A549 (cell line): ENCODE results near the gene C19orf81. TPM values are rescaled to one million over a fixed set of nuclear protein-coding genes. Genes with fewer than 3 reads are reported as not detected.

ENCODE experiments used
- ATAC-seq, 2 experiments: fragments of 200-7000 bp in 1 of 2; fragments of >200 bp in 1 of 2; cut with Nextera tagmentation in 1 of 2; cut with Tn5 transposase in 1 of 2; 3 replicates each; pipeline versions ENCODE4 v1.8.0 to v1.9.1; 2018 to 2020; ENCODE audit warnings: mild to moderate bottlenecking in 1 of 2, moderate library complexity in 1 of 2
- CTCF ChIA-PET: fragments of 300-600 bp; sonication (Branson Sonifier 250); formaldehyde crosslinking; extraction: SDS; loops from one replicate; lab custom pipeline; 2021; ENCODE audit warnings: antibody characterized with exemption, inconsistent platforms; lab: Yijun Ruan, JAX
- POLR2A ChIA-PET: fragments of 350-600 bp; formaldehyde crosslinking; extraction: SDS; loops from one replicate; lab custom pipeline; 2021; ENCODE audit warnings: antibody characterized with exemption, inconsistent platforms; lab: Yijun Ruan, JAX
- DNase-seq, 2 experiments: peaks; one replicate each; pipeline versions ENCODE4 v3.0.0 to v3.0.0-alpha.2; 2011 to 2016; ENCODE audit warnings: low read depth in 1 of 2, low spot score in 1 of 2
- FAIRE-seq: peaks from 2 replicates; lab custom pipeline; 2011; peaks lifted over from hg19 to GRCh38; lab: Jason Lieb, UNC
- H3K27ac ChIP-seq, 2 experiments: fragments of >200 bp; sonication (Bioruptor Twin); formaldehyde crosslinking; 3 replicates each; pipeline ENCODE4 v1.5.1; 2016 to 2017
- H3K4me1 ChIP-seq: fragments of >200 bp; sonication (Bioruptor Twin); formaldehyde crosslinking; 3 replicates; pipeline ENCODE4 v1.6.1; 2016
- H3K4me2 ChIP-seq: fragments of >200 bp; sonication (Bioruptor Twin); formaldehyde crosslinking; 3 replicates; pipeline ENCODE4 v1.6.1; 2016
- H3K4me3 ChIP-seq: fragments of >200 bp; sonication (Bioruptor Twin); formaldehyde crosslinking; 3 replicates; pipeline ENCODE4 v1.5.1; 2016
- H3K9me3 ChIP-seq: fragments of >200 bp; sonication (Bioruptor Twin); formaldehyde crosslinking; 3 replicates; pipeline ENCODE4 v1.6.1; 2016
- CEBPB ChIP-seq, 2 experiments: fragments of >200 bp in 1 of 2; sonication (Bioruptor Twin) in 1 of 2; formaldehyde crosslinking in 1 of 2; IDR thresholded peaks; 2 replicates each; pipeline ENCODE4 v1.6.1; 2012 to 2016
- E2F6 ChIP-seq: IDR thresholded peaks from 2 replicates; pipeline ENCODE4 v1.6.1; 2012; ENCODE audit warnings: low read depth, borderline replicate concordance
- EHF ChIP-seq: fragments of 250-450 bp; sonication (Bioruptor Pico); IDR thresholded peaks from 2 replicates; pipeline ENCODE4 v1.5.0; 2020; ENCODE audit warnings: mild to moderate bottlenecking
- HES2 ChIP-seq: fragments of >200 bp; sonication (Bioruptor Twin); formaldehyde crosslinking; IDR thresholded peaks from 2 replicates; pipeline ENCODE4 v1.6.1; 2016
- JUNB ChIP-seq: fragments of >200 bp; sonication (Bioruptor Twin); formaldehyde crosslinking; IDR thresholded peaks from 2 replicates; pipeline ENCODE4 v1.6.1; 2016
- KDM1A ChIP-seq: fragments of 200-600 bp; sonication (generic); IDR thresholded peaks from 2 replicates; pipeline ENCODE4 v1.6.1; 2016; ENCODE audit warnings: low read depth, mild to moderate bottlenecking
- MAZ ChIP-seq: fragments of 150-350 bp; IDR thresholded peaks from 2 replicates; pipeline ENCODE4 v1.6.1; 2014; ENCODE audit warnings: antibody characterized with exemption, low read depth, low read length, borderline replicate concordance
- MYC ChIP-seq: IDR thresholded peaks from 2 replicates; pipeline ENCODE4 v1.6.1; 2012; ENCODE audit warnings: mild to moderate bottlenecking, inconsistent platforms, low read length, improper control_type of control experiment, borderline replicate concordance
- RARB ChIP-seq: fragments of 250-450 bp; sonication (Bioruptor Pico); IDR thresholded peaks from 2 replicates; pipeline ENCODE4 v1.8.0; 2021; ENCODE audit warnings: mild to moderate bottlenecking, moderate library complexity
- RCOR1 ChIP-seq: fragments of 150-350 bp; IDR thresholded peaks from 2 replicates; pipeline ENCODE4 v1.6.1; 2014; ENCODE audit warnings: antibody characterized with exemption, low read length, low read depth
- REST ChIP-seq: fragments of 200-600 bp; sonication (generic); IDR thresholded peaks from 2 replicates; pipeline ENCODE4 v1.6.1; 2016; ENCODE audit warnings: antibody characterized with exemption, mild to moderate bottlenecking, moderate library complexity
- RFX5 ChIP-seq: fragments of 450-650 bp; IDR thresholded peaks from 2 replicates; pipeline ENCODE4 v1.7.1; 2014; ENCODE audit warnings: antibody characterized with exemption, mild to moderate bottlenecking, moderate library complexity
- TFCP2L1 ChIP-seq: fragments of 250-450 bp; sonication (Bioruptor Pico); IDR thresholded peaks from 2 replicates; pipeline ENCODE4 v1.5.0; 2021; ENCODE audit warnings: mild to moderate bottlenecking
- USF2 ChIP-seq: fragments of 450-650 bp; IDR thresholded peaks from 2 replicates; pipeline ENCODE4 v1.6.1; 2014; ENCODE audit warnings: antibody characterized with exemption
- ZC3H11A ChIP-seq: fragments of 450-650 bp; IDR thresholded peaks from 2 replicates; pipeline ENCODE4 v1.6.1; 2014; ENCODE audit warnings: antibody characterized with exemption, mild to moderate bottlenecking
- ZFP36 ChIP-seq: fragments of 450-650 bp; IDR thresholded peaks from 2 replicates; pipeline ENCODE4 v1.6.1; 2014; ENCODE audit warnings: borderline replicate concordance; ENCODE audit not compliant: partially characterized antibody
- WGBS: methylation state at CpG from one replicate; pipeline ENCODE4 v1.1.6; 2017; ENCODE audit errors: missing lambda C conversion rate; 5-methylcytosine and 5-hydroxymethylcytosine counted together
- polyA plus RNA-seq, 4 experiments: library from polyadenylated mRNA; depleted of rRNA in 3 of 4; stranded (reverse); fragments of >200 nt; fragmentation: RNase III in 1 of 4; extraction: RNeasy Plus Mini Kit Qiagen cat#74134 plus additional on column Dnase treatment in 1 of 4; gene quantifications; 2 replicates in 3 of 4; 3 replicates in 1 of 4; pipeline ENCODE4 v1.2.3, GENCODE V29; 2011 to 2017

Gene C19orf81
- polyA plus RNA-seq, 2 of the 4 experiments (the other 2 are of a cell fraction) = 2.1 to 9.5 TPM

GRCh38 chr19:50651174-50651573 is 1.9 kb downstream of the C19orf81 start:
- CTCF ChIA-PET = interaction anchor here (0.6 to 1.7 kb wide), 5 partner anchors 19 to 132 kb away, joined by 3 to 5 read pairs (median 4); no protein-coding TSS in a partner anchor
- H3K9me3 ChIP-seq = peaks cover 7% of the 10 kb centered on the region; the same call in 2 of the 3 replicates
- ATAC-seq = no peak
- H3K4me2 ChIP-seq = no peak overlapping the region
- TF ChIP-seq EHF (CRISPR knock-in tag) = no peak
- TF ChIP-seq ZFP36 = peak; percentile 84
- H3K4me1 ChIP-seq = peaks cover 13% of the 10 kb centered on the region
- DNase-seq = no peak
- WGBS = 49% methylated on average over 2 of the region's 2 CpGs
- no peak overlapping the region for H3K27ac ChIP-seq
- H3K4me3 ChIP-seq = no peak overlapping the region
- no peak for FAIRE-seq
- POLR2A ChIA-PET = no interaction called here

GRCh38 chr19:50652722-50653121 is 3.5 kb downstream of the C19orf81 start:
- no peak for TF ChIP-seq RFX5
- peak; percentile 82 for TF ChIP-seq ZFP36
- FAIRE-seq (no peak), DNase-seq (no peak), ATAC-seq (no peak)
- POLR2A ChIA-PET = no interaction called here
- Histone ChIP-seq H3K4me3 (no peak overlapping the region), H3K27ac (no peak overlapping the region), H3K9me3 (peaks cover 7% of the 10 kb centered on the region; the same call in 2 of the 3 replicates), H3K4me2 (no peak overlapping the region), H3K4me1 (peaks cover 11% of the 10 kb centered on the region; the same call in 2 of the 3 replicates)
- WGBS = 65% methylated on average over 6 of the region's 6 CpGs
- CTCF ChIA-PET = no interaction called here

- no peak for ATAC-seq
- CTCF ChIA-PET = interaction anchor here (1.3 to 4.2 kb wide), 4 partner anchors 14 to 117 kb away, joined by 5 to 23 read pairs (median 6); no protein-coding TSS in a partner anchor
- Histone ChIP-seq H3K4me3 (no peak overlapping the region), H3K9me3 (peaks cover 7% of the 10 kb centered on the region; the same call in 2 of the 3 replicates), H3K4me1 (peaks cover 14% of the 10 kb centered on the region; the same call in 2 of the 3 replicates), H3K4me2 (no peak overlapping the region)
- no peak for FAIRE-seq
- DNase-seq = peak in 1 of 2 experiments; percentile 58
- TF ChIP-seq USF2 = peak; percentile 72
- no peak for TF ChIP-seq MYC
- no peak for TF ChIP-seq RCOR1
- TF ChIP-seq, all 56 proteins: peak for 1
- H3K27ac ChIP-seq = no peak overlapping the region
- POLR2A ChIA-PET = no interaction called here
Measured at GRCh38 chr19:50654882-50655281, 5.6 kb downstream of the C19orf81 start.

GRCh38 chr19:50657222-50657669 is 8.0 kb downstream of the C19orf81 start:
- DNase-seq (no peak), FAIRE-seq (peak; percentile 36)
- 55% methylated on average over 6 of the region's 6 CpGs for WGBS
- Histone ChIP-seq H3K4me3 (peak overlapping the region; percentile 39; the same call in 2 of the 3 replicates), H3K4me2 (peak overlapping the region; percentile 80)
- CTCF ChIA-PET = interaction anchor here (0.6 to 4.2 kb wide), 2 partner anchors 9 to 12 kb away, joined by 3 to 23 read pairs; no protein-coding TSS in a partner anchor
- peak; percentile 56 for TF ChIP-seq USF2
- no peak for TF ChIP-seq KDM1A
- no peak for TF ChIP-seq ZC3H11A
- TF ChIP-seq, all 56 proteins: peak for 1
- POLR2A ChIA-PET = no interaction called here
- H3K4me1 ChIP-seq = peaks cover 14% of the 10 kb centered on the region; the same call in 2 of the 3 replicates
- peak overlapping the region; percentile 72 to 87; a peak in 5 of 6 replicates for H3K27ac ChIP-seq
- peaks cover 7% of the 10 kb centered on the region; the same call in 2 of the 3 replicates for H3K9me3 ChIP-seq
- ATAC-seq = no peak

GRCh38 chr19:50657712-50658440 is 8.6 kb downstream of the C19orf81 start:
- DNase-seq = peak; percentile 97 to 100
- WGBS = 1% methylated on average over 13 of the region's 38 CpGs
- ATAC-seq = peak; percentile 82 to 94
- CTCF ChIA-PET = interaction anchor here (1.2 kb wide), 1 partner anchor 11 kb away, joined by 3 read pairs; no protein-coding TSS in a partner anchor
- peak; percentile 61 for FAIRE-seq
- Histone ChIP-seq H3K4me2 (peak overlapping the region; percentile 92), H3K4me3 (peak overlapping the region; percentile 62), H3K27ac (peak overlapping the region; percentile 72 to 94), H3K4me1 (peaks cover 14% of the 10 kb centered on the region; the same call in 2 of the 3 replicates), H3K9me3 (peaks cover 7% of the 10 kb centered on the region; the same call in 2 of the 3 replicates)
- POLR2A ChIA-PET = interaction anchor here (0.5 to 1.2 kb wide), 18 partner anchors 9 to 382 kb away, joined by 3 to 8 read pairs (median 4); partner anchors contain the start of genes C19orf81 and KCNC3
- TF ChIP-seq E2F6 (0 out of 2 replicates have a peak, but pooled peaks have one; percentile 23), HES2 (no peak), MAZ (no peak), MYC (no peak), TFCP2L1 (CRISPR knock-in tag) (no peak), JUNB (no peak), RARB (CRISPR knock-in tag) (no peak), EHF (CRISPR knock-in tag) (peak; percentile 41; the same call in 1 of the 2 replicates), REST (no peak), CEBPB (IDR thresholded peaks at IDR 0.05) (no peak)
